GM08714 (cell line): ENCODE data around the gene UNC13D.

ENCODE experiments used
- H3K4me3 ChIP-seq: fragments of 200-500 bp; sonication (Bioruptor generic); 2 replicates; pipeline ENCODE4 v1.5.1; 2014; ENCODE audit warnings: mild to moderate bottlenecking, low read length, inconsistent platforms
- ZNF274 ChIP-seq: IDR thresholded peaks from 2 replicates; pipeline ENCODE4 v1.6.1; 2012; ENCODE audit warnings: mild to moderate bottlenecking, low read depth, low read length

Gene UNC13D

GRCh38 chr17:75840799-75841164, 3.4 kb downstream of the UNC13D start:
- no peak for TF ChIP-seq ZNF274

GRCh38 chr17:75839942-75840798, 4.0 kb downstream of the UNC13D start:
- TF ChIP-seq ZNF274: no peak
- no peak overlapping the region for H3K4me3 ChIP-seq

More at GRCh38 chr17:75840799-75841164, 3.4 kb downstream of the UNC13D start:
- no peak overlapping the region for H3K4me3 ChIP-seq

GRCh38 chr17:75838410-75838809, 5.8 kb downstream of the UNC13D start:
- no peak for TF ChIP-seq ZNF274
- no peak overlapping the region for H3K4me3 ChIP-seq

GRCh38 chr17:75837899-75838298, 6.3 kb downstream of the UNC13D start:
- no peak for TF ChIP-seq ZNF274
- no peak overlapping the region for H3K4me3 ChIP-seq

DNA sequence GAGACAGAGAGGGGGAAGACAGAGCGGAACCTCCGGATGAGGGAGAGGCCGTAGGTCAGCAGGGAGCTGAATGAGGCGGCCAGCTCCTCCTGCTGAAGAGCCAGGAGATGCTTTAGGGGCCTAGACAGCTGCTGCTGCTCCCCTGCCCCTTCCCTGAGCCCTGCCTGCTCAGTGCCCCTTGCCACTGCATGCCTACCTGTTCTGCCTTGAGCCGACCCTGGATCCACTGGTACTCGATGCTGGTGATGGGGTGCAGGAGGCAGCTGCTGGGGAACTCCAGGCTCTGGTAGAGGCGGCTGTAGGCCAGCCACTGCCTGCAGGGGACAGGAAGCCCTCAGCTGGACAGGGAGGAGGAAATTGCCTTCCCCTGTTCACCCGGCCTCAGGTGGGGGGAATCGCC, 7.6 kb downstream of the UNC13D start:
- no peak overlapping the region for H3K4me3 ChIP-seq
- TF ChIP-seq ZNF274: no peak

DNA sequence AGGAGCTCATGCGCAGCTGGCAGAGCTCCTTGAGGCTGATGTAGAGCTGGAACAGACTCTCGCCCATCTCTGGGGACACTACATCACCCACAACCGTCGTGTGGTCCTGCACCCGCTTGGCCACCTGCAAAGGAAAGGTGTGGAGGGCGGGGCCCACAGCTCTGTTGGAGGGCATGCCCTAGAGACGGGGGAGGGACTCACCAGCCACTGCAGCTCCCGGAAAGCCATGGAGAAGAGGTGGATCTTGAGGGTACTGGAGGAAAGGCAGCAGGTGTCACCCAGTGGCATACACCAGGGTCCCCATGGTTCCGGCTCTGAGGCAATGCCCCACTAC, 8.6 kb downstream of the UNC13D start:
- no peak overlapping the region for H3K4me3 ChIP-seq
- TF ChIP-seq ZNF274: no peak

GRCh38 chr17:75834928-75835653, 9.1 kb downstream of the UNC13D start:
- TF ChIP-seq ZNF274: no peak

GRCh38 chr17:75834279-75834920, 9.8 kb downstream of the UNC13D start:
- no peak overlapping the region for H3K4me3 ChIP-seq
- TF ChIP-seq ZNF274: no peak

More at GRCh38 chr17:75834928-75835653, 9.1 kb downstream of the UNC13D start:
- no peak overlapping the region for H3K4me3 ChIP-seq

- H3K4me3 ChIP-seq: no peak overlapping the region
- no peak for TF ChIP-seq ZNF274
Measured at GRCh38 chr17:75832652-75833400, 11.4 kb downstream of the UNC13D start.

GRCh38 chr17:75832164-75832651, 12.0 kb downstream of the UNC13D start:
- no peak for TF ChIP-seq ZNF274
- H3K4me3 ChIP-seq: no peak overlapping the region

DNA sequence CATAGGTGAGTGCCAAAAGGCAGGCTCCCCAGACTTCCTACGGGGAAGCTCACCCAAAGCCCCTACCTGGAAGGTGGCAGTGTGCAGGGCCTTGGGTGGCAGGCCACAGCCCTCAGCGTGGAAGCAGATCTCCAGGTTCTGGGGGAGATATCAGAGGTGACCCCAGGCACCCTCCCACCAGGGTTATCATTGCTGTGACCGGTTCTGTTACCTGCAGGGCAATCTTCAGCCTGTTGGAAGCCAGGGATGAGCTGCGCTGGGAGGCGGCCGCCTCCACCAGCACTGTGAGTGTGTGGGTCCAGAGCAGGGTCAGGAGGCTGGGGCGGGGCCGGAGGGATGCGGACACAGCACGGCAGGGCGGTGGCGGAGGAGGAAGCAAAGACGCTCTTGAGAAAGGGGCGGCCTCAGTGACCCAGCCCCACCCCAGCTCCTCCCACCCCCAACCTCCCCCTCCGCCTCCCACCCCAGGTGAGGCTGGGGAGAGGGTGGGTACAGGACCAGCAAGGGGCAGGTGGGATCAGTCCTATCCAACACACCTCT, 13.1 kb downstream of the UNC13D start:
- TF ChIP-seq ZNF274: no peak
- no peak overlapping the region for H3K4me3 ChIP-seq

- no peak for TF ChIP-seq ZNF274
- H3K4me3 ChIP-seq: no peak overlapping the region
Measured at GRCh38 chr17:75830164-75831031, 13.8 kb downstream of the UNC13D start.

DNA sequence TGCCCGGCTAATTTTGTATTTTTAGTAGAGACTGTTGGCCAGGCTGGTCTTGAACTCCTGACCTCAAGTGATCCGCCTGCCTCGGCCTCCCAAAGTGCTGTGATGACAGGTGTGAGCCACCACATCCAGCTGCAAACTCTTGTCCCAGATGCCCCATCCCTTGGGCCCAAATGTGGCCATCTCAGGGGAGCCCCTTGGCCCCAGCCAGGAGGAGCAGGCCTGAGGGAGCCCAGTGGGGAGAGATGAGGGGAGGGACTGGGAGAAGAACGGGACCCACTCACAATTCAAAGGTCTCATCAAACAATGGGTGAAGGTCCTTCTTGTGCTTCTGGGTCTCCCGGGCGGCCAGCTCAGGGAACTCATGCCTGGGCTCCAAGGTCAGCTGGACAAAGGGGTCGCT, 14.5 kb downstream of the UNC13D start:
- TF ChIP-seq ZNF274: no peak
- H3K4me3 ChIP-seq: no peak overlapping the region
